K562 (cell line): ENCODE data around the gene ECSCR. TPM values are rescaled to one million over a fixed set of nuclear protein-coding genes. Genes with fewer than 3 reads are reported as not detected.

Experiments used
- CBX8 ChIP-seq: fragments of 200-600 bp; sonication (generic); IDR thresholded peaks from 2 replicates; pipeline ENCODE4 v1.6.1; 2012; ENCODE audit warnings: borderline replicate concordance, mixed run types, low read depth, mild to moderate bottlenecking, moderate library complexity, mixed read lengths, low read length, control low read depth, inconsistent platforms; ENCODE audit not compliant: poor library complexity, severe bottlenecking; ENCODE audit errors: extremely low read depth
- CHCHD3 ChIP-seq: fragments of 250-450 bp; sonication (Bioruptor Pico); IDR thresholded peaks from 2 replicates; pipeline ENCODE4 v2.1.2; 2022; ENCODE audit warnings: mild to moderate bottlenecking
- FOXJ3 ChIP-seq: sonication (generic); formaldehyde crosslinking; IDR thresholded peaks from 2 replicates; pipeline ENCODE4 v1.4.0; 2020; ENCODE audit warnings: mild to moderate bottlenecking, missing genetic modification reagents
- HEY1 ChIP-seq: fragments of 250-450 bp; sonication (Bioruptor Pico); IDR thresholded peaks from 2 replicates; pipeline ENCODE4 v1.5.0; 2020; ENCODE audit warnings: mild to moderate bottlenecking, moderate library complexity, borderline replicate concordance
- MBD2 ChIP-seq: sonication (generic); IDR thresholded peaks from 2 replicates; pipeline ENCODE4 v1.6.1; 2016; ENCODE audit warnings: low read depth, borderline replicate concordance
- SAFB2 ChIP-seq: fragments of 200-400 bp; formaldehyde crosslinking; IDR thresholded peaks from 2 replicates; pipeline ENCODE4 v1.6.1; 2018; ENCODE audit warnings: borderline replicate concordance, low read length, low read depth, moderate library complexity; ENCODE audit not compliant: severe bottlenecking
- SRF ChIP-seq, 2 experiments: fragments of 250-450, 450-650 bp in 1 of 2; sonication (Bioruptor Pico) in 1 of 2; sonication (generic) in 1 of 2; formaldehyde crosslinking; IDR thresholded peaks; 2 replicates each; pipeline versions ENCODE4 v1.5.0 to v1.5.1; 2020 to 2022; ENCODE audit warnings: mild to moderate bottlenecking in 1 of 2, missing genetic modification reagents in 1 of 2
- ZNF174 ChIP-seq: fragments of 250-450 bp; sonication (Bioruptor Pico); IDR thresholded peaks from 2 replicates; pipeline ENCODE4 v1.4.0; 2020; ENCODE audit warnings: mild to moderate bottlenecking
- ZNF212 ChIP-seq: fragments of 450-650 bp; formaldehyde crosslinking; IDR thresholded peaks from 2 replicates; pipeline ENCODE4 v1.4.0; 2020; ENCODE audit warnings: mild to moderate bottlenecking
- ZNF717 ChIP-seq: fragments of 250-450 bp; sonication (Bioruptor Pico); IDR thresholded peaks from 2 replicates; pipeline ENCODE4 v1.5.0; 2021
- polyA plus RNA-seq, 8 experiments: library from polyadenylated mRNA; depleted of rRNA in 4 of 8; stranded (reverse) in 5 of 8; unstranded in 3 of 8; fragments of >200 nt; fragmentation: Nextera tagmentation in 2 of 8; fragmentation: Illumina TruSeq in 1 of 8; extraction: Ambion mirVana in 2 of 8; extraction: Trizol in 1 of 8; gene quantifications; 2 replicates each; pipeline versions ENCODE4 v1.2.1 to v1.2.3, GENCODE V29; 2011 to 2014; ENCODE audit warnings: inconsistent platforms in 1 of 8, missing spikeins in 1 of 8
- total RNA-seq, 7 experiments: library from RNA; depleted of rRNA in 6 of 7; stranded (reverse); fragments of >200 nt in 6 of 7; fragmentation: Illumina TruSeq in 2 of 7; extraction: Trizol in 2 of 7; gene quantifications; 2 replicates each; pipeline versions ENCODE4 v1.2.1 to v1.2.3, GENCODE V29; 2011 to 2021; ENCODE audit warnings: low replicate concordance in 1 of 7
- TF ChIP-seq, protein P1 (sequence below): fragments of 200-600 bp; sonication (generic); IDR thresholded peaks from one replicate; pipeline ENCODE4 v1.6.1; 2012; ENCODE audit warnings: mild to moderate bottlenecking, low read depth, low read length, inconsistent platforms
- TF ChIP-seq, protein P2 (sequence below): fragments of 150-350 bp; conservative IDR thresholded peaks from 2 replicates; pipeline ENCODE4 v1.6.1; 2014; ENCODE audit warnings: low read length

Gene ECSCR
- total and polyA plus RNA-seq, 9 of the 15 experiments (the other 6 are each of a cell fraction or from before 2014, with no cell fraction given): 0.10 to 0.25 (median 0.13) TPM; not detected in 6

DNA sequence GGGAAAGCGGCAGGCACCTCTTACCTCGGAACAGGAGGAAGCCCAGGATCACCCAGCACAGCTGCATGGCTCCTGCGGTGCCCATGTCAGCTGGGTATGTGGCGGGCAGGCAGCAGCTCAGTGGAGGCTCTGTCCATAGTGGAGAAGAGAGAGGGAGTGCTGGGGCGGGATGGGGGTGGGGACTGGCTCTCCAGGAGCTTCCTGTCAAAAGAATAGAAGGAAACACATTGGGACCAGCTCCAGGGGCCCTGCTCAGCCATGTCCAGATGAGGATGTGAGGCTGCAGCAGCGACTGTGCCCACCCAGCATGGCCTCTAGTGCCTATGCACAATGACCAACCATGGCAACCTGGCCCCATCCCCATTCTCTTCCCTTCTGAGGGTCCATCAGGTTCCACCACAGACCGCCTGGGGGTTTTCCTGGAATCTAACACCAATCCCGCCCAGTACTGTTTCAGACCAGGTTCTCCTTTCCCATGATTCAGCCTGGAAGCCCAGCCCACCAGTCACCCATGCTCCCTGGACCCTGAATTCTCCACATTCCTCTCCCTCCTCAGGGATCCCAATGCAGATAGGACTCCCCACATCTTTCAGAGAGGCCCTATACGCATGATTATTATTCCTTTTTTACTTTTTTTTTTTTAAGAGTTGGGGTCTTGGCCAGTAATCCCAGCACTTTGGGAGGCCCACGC is at the start of gene ECSCR (continued):
- TF ChIP-seq, protein P1, sequence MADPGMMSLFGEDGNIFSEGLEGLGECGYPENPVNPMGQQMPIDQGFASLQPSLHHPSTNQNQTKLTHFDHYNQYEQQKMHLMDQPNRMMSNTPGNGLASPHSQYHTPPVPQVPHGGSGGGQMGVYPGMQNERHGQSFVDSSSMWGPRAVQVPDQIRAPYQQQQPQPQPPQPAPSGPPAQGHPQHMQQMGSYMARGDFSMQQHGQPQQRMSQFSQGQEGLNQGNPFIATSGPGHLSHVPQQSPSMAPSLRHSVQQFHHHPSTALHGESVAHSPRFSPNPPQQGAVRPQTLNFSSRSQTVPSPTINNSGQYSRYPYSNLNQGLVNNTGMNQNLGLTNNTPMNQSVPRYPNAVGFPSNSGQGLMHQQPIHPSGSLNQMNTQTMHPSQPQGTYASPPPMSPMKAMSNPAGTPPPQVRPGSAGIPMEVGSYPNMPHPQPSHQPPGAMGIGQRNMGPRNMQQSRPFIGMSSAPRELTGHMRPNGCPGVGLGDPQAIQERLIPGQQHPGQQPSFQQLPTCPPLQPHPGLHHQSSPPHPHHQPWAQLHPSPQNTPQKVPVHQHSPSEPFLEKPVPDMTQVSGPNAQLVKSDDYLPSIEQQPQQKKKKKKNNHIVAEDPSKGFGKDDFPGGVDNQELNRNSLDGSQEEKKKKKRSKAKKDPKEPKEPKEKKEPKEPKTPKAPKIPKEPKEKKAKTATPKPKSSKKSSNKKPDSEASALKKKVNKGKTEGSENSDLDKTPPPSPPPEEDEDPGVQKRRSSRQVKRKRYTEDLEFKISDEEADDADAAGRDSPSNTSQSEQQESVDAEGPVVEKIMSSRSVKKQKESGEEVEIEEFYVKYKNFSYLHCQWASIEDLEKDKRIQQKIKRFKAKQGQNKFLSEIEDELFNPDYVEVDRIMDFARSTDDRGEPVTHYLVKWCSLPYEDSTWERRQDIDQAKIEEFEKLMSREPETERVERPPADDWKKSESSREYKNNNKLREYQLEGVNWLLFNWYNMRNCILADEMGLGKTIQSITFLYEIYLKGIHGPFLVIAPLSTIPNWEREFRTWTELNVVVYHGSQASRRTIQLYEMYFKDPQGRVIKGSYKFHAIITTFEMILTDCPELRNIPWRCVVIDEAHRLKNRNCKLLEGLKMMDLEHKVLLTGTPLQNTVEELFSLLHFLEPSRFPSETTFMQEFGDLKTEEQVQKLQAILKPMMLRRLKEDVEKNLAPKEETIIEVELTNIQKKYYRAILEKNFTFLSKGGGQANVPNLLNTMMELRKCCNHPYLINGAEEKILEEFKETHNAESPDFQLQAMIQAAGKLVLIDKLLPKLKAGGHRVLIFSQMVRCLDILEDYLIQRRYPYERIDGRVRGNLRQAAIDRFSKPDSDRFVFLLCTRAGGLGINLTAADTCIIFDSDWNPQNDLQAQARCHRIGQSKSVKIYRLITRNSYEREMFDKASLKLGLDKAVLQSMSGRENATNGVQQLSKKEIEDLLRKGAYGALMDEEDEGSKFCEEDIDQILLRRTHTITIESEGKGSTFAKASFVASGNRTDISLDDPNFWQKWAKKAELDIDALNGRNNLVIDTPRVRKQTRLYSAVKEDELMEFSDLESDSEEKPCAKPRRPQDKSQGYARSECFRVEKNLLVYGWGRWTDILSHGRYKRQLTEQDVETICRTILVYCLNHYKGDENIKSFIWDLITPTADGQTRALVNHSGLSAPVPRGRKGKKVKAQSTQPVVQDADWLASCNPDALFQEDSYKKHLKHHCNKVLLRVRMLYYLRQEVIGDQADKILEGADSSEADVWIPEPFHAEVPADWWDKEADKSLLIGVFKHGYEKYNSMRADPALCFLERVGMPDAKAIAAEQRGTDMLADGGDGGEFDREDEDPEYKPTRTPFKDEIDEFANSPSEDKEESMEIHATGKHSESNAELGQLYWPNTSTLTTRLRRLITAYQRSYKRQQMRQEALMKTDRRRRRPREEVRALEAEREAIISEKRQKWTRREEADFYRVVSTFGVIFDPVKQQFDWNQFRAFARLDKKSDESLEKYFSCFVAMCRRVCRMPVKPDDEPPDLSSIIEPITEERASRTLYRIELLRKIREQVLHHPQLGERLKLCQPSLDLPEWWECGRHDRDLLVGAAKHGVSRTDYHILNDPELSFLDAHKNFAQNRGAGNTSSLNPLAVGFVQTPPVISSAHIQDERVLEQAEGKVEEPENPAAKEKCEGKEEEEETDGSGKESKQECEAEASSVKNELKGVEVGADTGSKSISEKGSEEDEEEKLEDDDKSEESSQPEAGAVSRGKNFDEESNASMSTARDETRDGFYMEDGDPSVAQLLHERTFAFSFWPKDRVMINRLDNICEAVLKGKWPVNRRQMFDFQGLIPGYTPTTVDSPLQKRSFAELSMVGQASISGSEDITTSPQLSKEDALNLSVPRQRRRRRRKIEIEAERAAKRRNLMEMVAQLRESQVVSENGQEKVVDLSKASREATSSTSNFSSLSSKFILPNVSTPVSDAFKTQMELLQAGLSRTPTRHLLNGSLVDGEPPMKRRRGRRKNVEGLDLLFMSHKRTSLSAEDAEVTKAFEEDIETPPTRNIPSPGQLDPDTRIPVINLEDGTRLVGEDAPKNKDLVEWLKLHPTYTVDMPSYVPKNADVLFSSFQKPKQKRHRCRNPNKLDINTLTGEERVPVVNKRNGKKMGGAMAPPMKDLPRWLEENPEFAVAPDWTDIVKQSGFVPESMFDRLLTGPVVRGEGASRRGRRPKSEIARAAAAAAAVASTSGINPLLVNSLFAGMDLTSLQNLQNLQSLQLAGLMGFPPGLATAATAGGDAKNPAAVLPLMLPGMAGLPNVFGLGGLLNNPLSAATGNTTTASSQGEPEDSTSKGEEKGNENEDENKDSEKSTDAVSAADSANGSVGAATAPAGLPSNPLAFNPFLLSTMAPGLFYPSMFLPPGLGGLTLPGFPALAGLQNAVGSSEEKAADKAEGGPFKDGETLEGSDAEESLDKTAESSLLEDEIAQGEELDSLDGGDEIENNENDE: no peak
- TF ChIP-seq CHCHD3 (CRISPR knock-in tag): no peak
- no peak for TF ChIP-seq ZNF717
- TF ChIP-seq, protein P2, sequence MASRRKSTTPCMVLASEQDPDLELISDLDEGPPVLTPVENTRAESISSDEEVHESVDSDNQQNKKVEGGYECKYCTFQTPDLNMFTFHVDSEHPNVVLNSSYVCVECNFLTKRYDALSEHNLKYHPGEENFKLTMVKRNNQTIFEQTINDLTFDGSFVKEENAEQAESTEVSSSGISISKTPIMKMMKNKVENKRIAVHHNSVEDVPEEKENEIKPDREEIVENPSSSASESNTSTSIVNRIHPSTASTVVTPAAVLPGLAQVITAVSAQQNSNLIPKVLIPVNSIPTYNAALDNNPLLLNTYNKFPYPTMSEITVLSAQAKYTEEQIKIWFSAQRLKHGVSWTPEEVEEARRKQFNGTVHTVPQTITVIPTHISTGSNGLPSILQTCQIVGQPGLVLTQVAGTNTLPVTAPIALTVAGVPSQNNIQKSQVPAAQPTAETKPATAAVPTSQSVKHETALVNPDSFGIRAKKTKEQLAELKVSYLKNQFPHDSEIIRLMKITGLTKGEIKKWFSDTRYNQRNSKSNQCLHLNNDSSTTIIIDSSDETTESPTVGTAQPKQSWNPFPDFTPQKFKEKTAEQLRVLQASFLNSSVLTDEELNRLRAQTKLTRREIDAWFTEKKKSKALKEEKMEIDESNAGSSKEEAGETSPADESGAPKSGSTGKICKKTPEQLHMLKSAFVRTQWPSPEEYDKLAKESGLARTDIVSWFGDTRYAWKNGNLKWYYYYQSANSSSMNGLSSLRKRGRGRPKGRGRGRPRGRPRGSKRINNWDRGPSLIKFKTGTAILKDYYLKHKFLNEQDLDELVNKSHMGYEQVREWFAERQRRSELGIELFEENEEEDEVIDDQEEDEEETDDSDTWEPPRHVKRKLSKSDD: no peak
- no peak for TF ChIP-seq ZNF174 (CRISPR knock-in tag)
- no peak for TF ChIP-seq HEY1 (CRISPR knock-in tag)
- no peak for TF ChIP-seq CBX8
- no peak for TF ChIP-seq ZNF212
- TF ChIP-seq SAFB2: no peak
- no peak for TF ChIP-seq FOXJ3
- TF ChIP-seq SRF (CRISPR knock-in tag; IDR thresholded peaks at IDR 0.05): no peak
- no peak for TF ChIP-seq MBD2
